Adrenal gland (tissue), 5 donors: ENCODE results near the gene HTR4.

Experiments used
- POLR2A ChIP-seq, 2 donors: fragments of 450-650 bp; IDR thresholded peaks; one replicate each; pipeline ENCODE4 v1.6.1; 2017; ENCODE audit warnings: antibody characterized with exemption in 2 of 2, mild to moderate bottlenecking in 2 of 2, moderate library complexity in 1 of 2
- TF ChIP-seq, protein P1 (sequence below), 6 experiments: fragments of 450-650 bp in 4 of 6; fragments of 200-600 bp in 2 of 6; sonication (generic) in 1 of 6; IDR thresholded peaks; 1 replicate in 5 of 6; 2 replicates in 1 of 6; pipeline versions ENCODE4 v1.5.1 to v1.8.0; 2016 to 2021; ENCODE audit warnings: antibody characterized with exemption in 6 of 6, mild to moderate bottlenecking in 2 of 6, moderate library complexity in 1 of 6
- donor health status: DM: no; HTN: no; CAD: no.

DNA sequence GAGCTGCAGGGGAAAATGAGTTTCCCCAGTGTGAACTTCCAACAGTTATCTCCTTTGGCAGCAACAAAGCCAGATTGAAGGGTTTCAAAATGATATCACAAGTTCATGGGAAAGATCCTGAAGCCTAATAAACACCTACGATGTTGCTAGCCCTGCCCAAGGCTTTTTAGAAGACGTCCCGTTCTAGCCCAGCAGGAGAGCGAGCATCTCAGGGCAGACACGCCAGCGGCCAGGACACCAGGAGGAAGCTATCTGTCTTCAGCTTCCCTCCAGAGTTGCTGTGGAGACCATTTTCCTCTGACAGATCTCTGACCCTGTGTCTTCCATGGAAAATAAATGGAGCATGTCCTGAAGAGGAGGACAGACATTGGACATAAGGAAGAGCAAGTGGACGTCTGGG, 172.1 kb downstream of the HTR4 start:
- TF ChIP-seq, protein P1, sequence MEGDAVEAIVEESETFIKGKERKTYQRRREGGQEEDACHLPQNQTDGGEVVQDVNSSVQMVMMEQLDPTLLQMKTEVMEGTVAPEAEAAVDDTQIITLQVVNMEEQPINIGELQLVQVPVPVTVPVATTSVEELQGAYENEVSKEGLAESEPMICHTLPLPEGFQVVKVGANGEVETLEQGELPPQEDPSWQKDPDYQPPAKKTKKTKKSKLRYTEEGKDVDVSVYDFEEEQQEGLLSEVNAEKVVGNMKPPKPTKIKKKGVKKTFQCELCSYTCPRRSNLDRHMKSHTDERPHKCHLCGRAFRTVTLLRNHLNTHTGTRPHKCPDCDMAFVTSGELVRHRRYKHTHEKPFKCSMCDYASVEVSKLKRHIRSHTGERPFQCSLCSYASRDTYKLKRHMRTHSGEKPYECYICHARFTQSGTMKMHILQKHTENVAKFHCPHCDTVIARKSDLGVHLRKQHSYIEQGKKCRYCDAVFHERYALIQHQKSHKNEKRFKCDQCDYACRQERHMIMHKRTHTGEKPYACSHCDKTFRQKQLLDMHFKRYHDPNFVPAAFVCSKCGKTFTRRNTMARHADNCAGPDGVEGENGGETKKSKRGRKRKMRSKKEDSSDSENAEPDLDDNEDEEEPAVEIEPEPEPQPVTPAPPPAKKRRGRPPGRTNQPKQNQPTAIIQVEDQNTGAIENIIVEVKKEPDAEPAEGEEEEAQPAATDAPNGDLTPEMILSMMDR (IDR thresholded peaks at IDR 0.05): no peak
- TF ChIP-seq POLR2A (IDR thresholded peaks at IDR 0.05): no peak
